ENCODE data around the gene CMTR2.

CMTR2 gene

GRCh38 chr16:71276589-71277334 is 12.4 kb downstream of the CMTR2 start:
- DNase-seq = no peak

- DNase-seq = no peak
Observed at GRCh38 chr16:71273384-71273783, 15.8 kb downstream of the CMTR2 start.

- no peak for DNase-seq
Observed at GRCh38 chr16:71264299-71264698, 24.9 kb downstream of the CMTR2 start.

GRCh38 chr16:71263582-71263981 is 25.6 kb downstream of the CMTR2 start:
- DNase-seq = no peak

GRCh38 chr16:71262391-71262790 is 26.8 kb downstream of the CMTR2 start:
- no peak for DNase-seq

GRCh38 chr16:71260995-71261394 is 28.2 kb downstream of the CMTR2 start:
- no peak for DNase-seq

GRCh38 chr16:71259086-71259485 is 30.1 kb downstream of the CMTR2 start:
- DNase-seq = no peak

GRCh38 chr16:71258372-71258771 is 30.8 kb downstream of the CMTR2 start:
- DNase-seq = no peak

GRCh38 chr16:71257768-71258167 is 31.4 kb downstream of the CMTR2 start:
- no peak for DNase-seq

- DNase-seq = peak; percentile 7
Observed at GRCh38 chr16:71255721-71256120, 33.5 kb downstream of the CMTR2 start.

GRCh38 chr16:71254832-71255525 is 34.2 kb downstream of the CMTR2 start:
- no peak for DNase-seq

GRCh38 chr16:71250461-71251235 is 38.6 kb downstream of the CMTR2 start:
- no peak for DNase-seq

GRCh38 chr16:71249399-71249798 is 39.8 kb downstream of the CMTR2 start:
- DNase-seq = no peak

GRCh38 chr16:71247478-71247877 is 41.7 kb downstream of the CMTR2 start:
- no peak for DNase-seq

- DNase-seq = no peak
Observed at GRCh38 chr16:71246309-71246708, 42.9 kb downstream of the CMTR2 start.

- DNase-seq = no peak
Observed at GRCh38 chr16:71244521-71244920, 44.7 kb downstream of the CMTR2 start.

GRCh38 chr16:71242601-71243000 is 46.6 kb downstream of the CMTR2 start:
- DNase-seq = no peak

- DNase-seq = no peak
Observed at GRCh38 chr16:71242036-71242435, 47.2 kb downstream of the CMTR2 start.

Measured in CD4-positive, alpha-beta T cell treated with Interleukin-17A for 4 hours (primary cell).